Cardiac muscle cell (in vitro differentiated cells and primary cell): ENCODE data around the gene TMEM232. TPM values are rescaled to one million over a fixed set of nuclear protein-coding genes. Genes with fewer than 3 reads are reported as not detected.
A peak's percentile ranks its signal among the peaks of the same experiment; 100 is the strongest.

Experiments
- DNase-seq, 2 donors: peaks; one replicate each; pipeline versions ENCODE4 v3.0.0 to v3.0.0-alpha.2; 2010 to 2017; ENCODE audit warnings: low read depth in 1 of 2, low spot score in 1 of 2
- H3K27ac ChIP-seq: fragments of 200-600 bp; sonication (generic); 2 replicates; pipeline ENCODE4 v1.5.1; 2016
- H3K27me3 ChIP-seq: fragments of 200-600 bp; sonication (generic); 2 replicates; pipeline ENCODE4 v1.6.0; 2016; ENCODE audit warnings: control low read depth
- H3K36me3 ChIP-seq: fragments of 200-600 bp; sonication (generic); 2 replicates; pipeline ENCODE4 v1.5.1; 2016; ENCODE audit warnings: control low read depth
- H3K4me1 ChIP-seq: fragments of 200-600 bp; sonication (generic); 2 replicates; pipeline ENCODE4 v1.8.1; 2017; ENCODE audit warnings: low read depth, mild to moderate bottlenecking, mixed run types
- H3K4me3 ChIP-seq: fragments of 200-600 bp; sonication (generic); 2 replicates; pipeline ENCODE4 v1.5.1; 2016; ENCODE audit warnings: mild to moderate bottlenecking
- H3K9me3 ChIP-seq: fragments of 200-600 bp; sonication (generic); 2 replicates; pipeline ENCODE4 v1.5.1; 2017; ENCODE audit warnings: low read depth, mild to moderate bottlenecking, control low read depth
- polyA plus RNA-seq: library from polyadenylated mRNA; unstranded; fragments of >200 nt; fragmentation: Nextera tagmentation; extraction: Ambion mirVana; gene quantifications from 2 replicates; pipeline ENCODE4 v1.2.1, GENCODE V29; 2016
- total RNA-seq: library from RNA; depleted of rRNA; stranded (reverse); fragments of >200 nt; gene quantifications from 2 replicates; pipeline ENCODE4 v1.2.3, GENCODE V29; 2016
- TF ChIP-seq, protein P1 (sequence below): IDR thresholded peaks from 2 replicates; pipeline ENCODE4 v1.5.1; 2012; ENCODE audit warnings: low read depth, mild to moderate bottlenecking, low read length

TMEM232 gene
- total RNA-seq = 2.9 and 7.0 TPM in 2 replicates
- 2.5 and 5.0 TPM in 2 replicates for polyA plus RNA-seq

DNA sequence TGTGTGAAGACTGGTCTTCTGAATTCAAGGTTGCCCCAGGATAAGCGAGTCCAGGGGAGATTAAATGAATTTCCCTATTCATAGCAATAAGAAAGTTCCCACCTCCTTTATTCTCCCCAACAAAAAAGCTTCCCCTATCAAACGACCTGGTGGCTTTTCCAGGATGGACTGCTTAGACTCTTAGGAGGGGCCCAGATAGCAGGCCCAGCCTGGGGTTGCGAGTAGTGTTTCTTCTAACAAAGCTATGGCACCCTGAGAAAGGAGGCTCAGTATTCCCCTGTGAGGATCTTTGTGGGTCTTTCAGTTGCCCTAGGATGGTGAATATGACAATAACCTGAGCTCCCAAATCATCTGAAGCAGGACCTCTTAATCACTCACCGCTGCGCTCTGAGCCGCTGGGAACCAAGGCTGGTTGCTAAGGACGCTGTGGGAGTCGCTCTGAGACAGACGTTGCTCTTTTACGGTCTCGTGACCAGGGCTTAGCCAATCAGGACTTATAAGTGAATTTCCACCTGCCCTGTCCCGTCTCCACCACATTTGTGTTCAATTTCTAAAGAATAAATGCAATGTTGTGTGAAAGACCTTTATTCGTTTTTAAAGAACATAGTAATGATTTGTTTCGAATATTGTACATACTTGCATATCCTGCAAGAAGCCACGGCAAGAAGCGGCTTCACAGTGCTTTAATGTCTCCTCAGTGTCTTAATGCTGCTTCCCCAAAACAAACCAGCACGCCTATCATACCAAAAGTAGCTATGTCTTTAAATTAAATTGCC, at the start of gene TMEM232:
TMEM232 (minus strand) TSS at position 423 of the 776 bp plus-strand sequence. CDS start 59,319 bp downstream, outside the sequence.
- Histone ChIP-seq H3K4me1 (no peaks in the 10 kb centered on the region), H3K9me3 (no peaks in the 10 kb centered on the region), H3K36me3 (no peaks in the 10 kb centered on the region), H3K27ac (no peak within 1 kb of the TSS), H3K4me3 (peak within 1 kb of the TSS; percentile 44), H3K27me3 (no peaks in the 10 kb centered on the region)
- TF ChIP-seq, protein P1, sequence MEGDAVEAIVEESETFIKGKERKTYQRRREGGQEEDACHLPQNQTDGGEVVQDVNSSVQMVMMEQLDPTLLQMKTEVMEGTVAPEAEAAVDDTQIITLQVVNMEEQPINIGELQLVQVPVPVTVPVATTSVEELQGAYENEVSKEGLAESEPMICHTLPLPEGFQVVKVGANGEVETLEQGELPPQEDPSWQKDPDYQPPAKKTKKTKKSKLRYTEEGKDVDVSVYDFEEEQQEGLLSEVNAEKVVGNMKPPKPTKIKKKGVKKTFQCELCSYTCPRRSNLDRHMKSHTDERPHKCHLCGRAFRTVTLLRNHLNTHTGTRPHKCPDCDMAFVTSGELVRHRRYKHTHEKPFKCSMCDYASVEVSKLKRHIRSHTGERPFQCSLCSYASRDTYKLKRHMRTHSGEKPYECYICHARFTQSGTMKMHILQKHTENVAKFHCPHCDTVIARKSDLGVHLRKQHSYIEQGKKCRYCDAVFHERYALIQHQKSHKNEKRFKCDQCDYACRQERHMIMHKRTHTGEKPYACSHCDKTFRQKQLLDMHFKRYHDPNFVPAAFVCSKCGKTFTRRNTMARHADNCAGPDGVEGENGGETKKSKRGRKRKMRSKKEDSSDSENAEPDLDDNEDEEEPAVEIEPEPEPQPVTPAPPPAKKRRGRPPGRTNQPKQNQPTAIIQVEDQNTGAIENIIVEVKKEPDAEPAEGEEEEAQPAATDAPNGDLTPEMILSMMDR = no peak
- DNase-seq = peak; percentile 81 to 96

DNA sequence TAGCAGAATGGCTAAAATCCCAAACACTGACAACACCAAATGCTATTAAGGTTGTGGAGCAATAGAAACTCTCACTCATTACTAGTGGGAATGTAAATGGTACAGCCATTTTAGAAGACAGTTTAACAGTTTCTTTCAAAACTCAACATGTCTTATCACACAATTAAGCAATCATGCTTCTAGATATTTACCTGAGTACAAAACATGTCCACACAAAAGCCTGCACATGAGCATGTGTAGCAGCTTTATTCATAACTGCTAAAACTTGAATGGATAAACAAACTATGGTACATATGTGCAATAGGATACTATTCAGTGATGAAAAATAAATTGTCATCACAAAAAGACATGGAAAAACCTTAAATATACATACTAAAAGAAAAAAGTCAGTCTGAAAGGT, 43.8 kb upstream of the TMEM232 start:
- no peak overlapping the region for H3K4me3 ChIP-seq
- TF ChIP-seq, protein P1 = no peak
- no peaks in the 10 kb centered on the region for H3K36me3 ChIP-seq
- peaks cover 2% of the 10 kb centered on the region for H3K27me3 ChIP-seq
- H3K4me1 ChIP-seq = no peaks in the 10 kb centered on the region
- no peak for DNase-seq
- no peaks in the 10 kb centered on the region for H3K9me3 ChIP-seq
- no peak overlapping the region for H3K27ac ChIP-seq

DNA sequence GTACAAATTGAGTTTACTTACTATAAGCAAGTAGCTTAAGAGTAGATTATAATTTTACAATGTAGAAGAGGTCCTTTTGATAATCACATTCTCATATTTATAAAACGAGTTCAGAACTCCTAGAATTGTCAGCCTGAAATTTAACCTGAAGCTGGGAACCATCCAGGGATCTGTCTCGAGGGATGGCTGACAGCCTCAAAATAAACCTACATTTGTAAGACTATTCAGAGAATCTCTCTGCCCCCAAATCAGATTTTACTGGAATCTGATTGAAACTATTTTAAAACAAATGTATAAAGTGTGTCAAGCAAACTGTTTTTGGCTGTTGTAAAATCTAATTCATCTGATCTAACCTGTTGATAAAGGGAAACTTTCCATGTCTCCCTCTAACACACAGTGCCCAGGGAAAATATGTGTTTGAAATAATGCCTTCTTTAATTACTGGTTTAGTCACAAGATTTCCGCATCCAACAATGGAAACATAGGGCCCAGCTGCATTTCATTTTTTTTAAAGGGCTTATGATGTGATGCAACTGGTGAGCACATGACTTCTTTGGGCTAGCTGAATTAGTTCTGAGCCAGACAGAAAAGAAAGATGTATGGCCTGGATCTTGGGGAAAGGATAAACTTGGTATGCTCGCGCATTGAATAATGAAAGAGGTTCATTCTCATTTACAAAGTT, 42.7 kb upstream of the TMEM232 start:
- TF ChIP-seq, protein P1 = no peak
- H3K27ac ChIP-seq = no peak overlapping the region
- peak in 1 of 2 donors; percentile 84 for DNase-seq

DNA sequence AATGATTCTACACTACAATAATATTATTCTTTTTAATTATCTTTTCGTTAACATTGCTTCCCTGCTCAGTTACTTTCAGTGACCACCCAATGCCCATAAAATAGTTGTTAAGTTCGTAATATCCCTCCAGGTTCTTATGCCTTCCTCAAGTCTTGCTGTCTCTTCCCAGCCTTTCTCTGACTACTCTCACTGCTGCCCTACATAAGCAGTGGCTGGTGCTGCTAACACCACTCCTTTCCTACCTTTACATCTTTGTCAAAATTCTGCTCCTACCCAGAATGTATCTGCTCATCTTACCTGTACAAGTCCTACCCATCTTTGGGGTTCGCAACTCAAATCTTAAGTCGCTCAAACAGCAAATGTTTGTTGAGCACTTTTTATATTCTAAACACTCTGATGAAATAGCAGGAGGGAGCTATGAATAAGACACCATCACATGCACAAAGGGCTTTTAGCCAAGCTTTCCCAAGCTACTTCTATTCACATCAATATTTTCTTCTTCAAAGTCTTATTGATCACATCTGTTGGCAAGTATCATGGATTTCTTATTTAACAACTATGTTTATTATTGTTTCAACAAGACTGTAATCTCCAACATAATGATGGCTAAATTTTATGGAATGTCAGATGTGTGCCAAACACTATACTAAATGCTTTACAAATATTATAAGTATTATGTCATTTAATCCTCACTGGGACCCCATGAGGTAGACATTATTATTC, 41.8 kb upstream of the TMEM232 start:
- H3K36me3 ChIP-seq = peaks cover 7% of the 10 kb centered on the region
- H3K27ac ChIP-seq = no peak overlapping the region
- no peaks in the 10 kb centered on the region for H3K9me3 ChIP-seq
- TF ChIP-seq, protein P1 = no peak
- H3K4me1 ChIP-seq = no peaks in the 10 kb centered on the region
- DNase-seq = peak in 1 of 2 donors; percentile 21
- peaks cover 2% of the 10 kb centered on the region for H3K27me3 ChIP-seq
- no peak overlapping the region for H3K4me3 ChIP-seq

More for the DNA sequence above, 42.7 kb upstream of the TMEM232 start:
- Histone ChIP-seq H3K4me1 (no peaks in the 10 kb centered on the region), H3K36me3 (peaks cover 3% of the 10 kb centered on the region), H3K9me3 (no peaks in the 10 kb centered on the region), H3K4me3 (no peak overlapping the region), H3K27me3 (peaks cover 2% of the 10 kb centered on the region)

DNA sequence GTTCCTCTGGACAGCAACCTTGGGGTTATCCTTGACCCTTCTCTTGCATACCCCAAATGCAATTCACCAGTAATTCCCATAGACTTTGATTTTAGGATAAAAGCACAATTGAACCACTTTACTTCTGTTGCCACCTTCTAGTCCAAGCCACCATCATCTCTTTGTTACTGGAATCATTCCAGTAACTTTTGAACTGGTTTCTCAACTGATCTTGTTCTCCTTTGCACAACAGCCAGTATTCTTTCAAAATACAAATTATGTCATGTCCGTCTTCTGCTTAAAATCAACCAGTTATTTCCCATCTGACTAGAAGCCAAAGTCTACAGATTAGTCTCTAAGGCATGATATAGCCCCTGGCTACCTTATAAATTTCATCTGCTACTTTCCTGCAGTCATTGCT, 33.7 kb upstream of the TMEM232 start:
- TF ChIP-seq, protein P1 = no peak
- DNase-seq = peak in 1 of 2 donors; percentile 12
- peaks cover 42% of the 10 kb centered on the region for H3K36me3 ChIP-seq

More for the DNA sequence above, 33.7 kb upstream of the TMEM232 start:
- no peaks in the 10 kb centered on the region for H3K9me3 ChIP-seq
- no peaks in the 10 kb centered on the region for H3K4me1 ChIP-seq
- no peaks in the 10 kb centered on the region for H3K27me3 ChIP-seq
- H3K27ac ChIP-seq = no peak overlapping the region
- H3K4me3 ChIP-seq = no peak overlapping the region
